ENCODE data around the gene USP34.
A peak's percentile ranks its signal among the peaks of the same experiment; 100 is the strongest.
"Not testable (repeated sequence)": the region's sequence is repeated elsewhere in the genome, so short reads cannot be mapped to it uniquely, and the experiment has no call there.

Gene USP34

GRCh38 chr2:61470965-61471904 lies at the start of gene USP34:
Gene USP34 (minus strand): TSS chr2:61471087. CDS start chr2:61470692, 395 bp downstream.
- DNase-seq: peak; percentile 96

GRCh38 chr2:61520261-61520660 lies 49.4 kb upstream of the USP34 start:
- DNase-seq: no peak

- no peak for DNase-seq
Measured at GRCh38 chr2:61512768-61513398, 42.0 kb upstream of the USP34 start.

- no peak for DNase-seq
Measured at GRCh38 chr2:61510674-61511671, 40.1 kb upstream of the USP34 start.

- no peak for DNase-seq
Measured at GRCh38 chr2:61504949-61505348, 34.1 kb upstream of the USP34 start.

- no peak for DNase-seq
Measured at GRCh38 chr2:61499060-61499459, 28.2 kb upstream of the USP34 start.

- peak; percentile 27 for DNase-seq
Measured at GRCh38 chr2:61493523-61493942, 22.6 kb upstream of the USP34 start.

GRCh38 chr2:61492476-61492875 lies 21.6 kb upstream of the USP34 start:
- no peak for DNase-seq

- DNase-seq: no peak
Measured at GRCh38 chr2:61485281-61485680, 14.4 kb upstream of the USP34 start.

GRCh38 chr2:61478086-61478485 lies 7.2 kb upstream of the USP34 start:
- DNase-seq: no peak

- DNase-seq: not testable (repeated sequence)
Measured at GRCh38 chr2:61476929-61477589, 6.2 kb upstream of the USP34 start.

GRCh38 chr2:61471905-61472805 lies 1.3 kb upstream of the USP34 start:
- DNase-seq: peak; percentile 40

GRCh38 chr2:61470122-61470951 lies 550 bp downstream of the USP34 start:
- DNase-seq: peak; percentile 78

GRCh38 chr2:61469424-61470121 lies 1.3 kb downstream of the USP34 start:
- DNase-seq: peak; percentile 15

- not testable (repeated sequence) for DNase-seq
Measured at GRCh38 chr2:61468231-61468630, 2.7 kb downstream of the USP34 start.

- DNase-seq: no peak
Measured at GRCh38 chr2:61465045-61465444, 5.8 kb downstream of the USP34 start.

GRCh38 chr2:61463769-61464475 lies 7.0 kb downstream of the USP34 start:
- DNase-seq: no peak

GRCh38 chr2:61461404-61461803 lies 9.5 kb downstream of the USP34 start:
- DNase-seq: no peak

- DNase-seq: peak; percentile 79
Measured at GRCh38 chr2:61460163-61460562, 10.7 kb downstream of the USP34 start.

Data from EL (cell line).